ENCODE measurements around the gene RPS14. TPM values are rescaled to one million over a fixed set of nuclear protein-coding genes. Genes with fewer than 3 reads are reported as not detected.

Gene RPS14
- total and polyA plus RNA-seq, 5 donors from 2014 or later = 3,121 to 8,871 (median 6,266) TPM

DNA sequence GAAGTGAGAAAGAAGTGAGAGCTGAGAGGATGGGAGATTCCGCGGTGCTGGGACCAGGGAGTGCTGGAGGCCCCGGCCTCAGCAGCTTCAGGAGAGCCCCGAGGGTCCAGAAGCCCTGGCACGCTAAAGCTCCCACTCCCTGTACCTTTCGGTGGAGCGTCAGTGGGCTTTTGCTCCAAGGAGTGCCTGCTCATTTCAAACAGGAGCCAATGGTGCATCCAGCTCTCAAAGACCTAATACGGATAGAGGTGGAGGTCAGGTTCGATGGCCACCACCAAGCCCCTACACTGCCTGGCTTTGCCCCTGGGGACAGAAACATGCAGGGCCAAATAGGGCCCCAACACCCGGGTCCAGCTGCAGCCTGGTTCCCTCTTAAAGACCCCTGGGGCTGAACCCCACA lies 45.0 kb downstream of the RPS14 start:
- Histone ChIP-seq H3K9me3 (ENCODE audit: control insufficient read depth in 2 of 2, low read length in 2 of 2) (no peaks in the 10 kb centered on the region), H3K27ac (ENCODE audit: insufficient read depth, low read length, poor library complexity, severe bottlenecking) (no peak overlapping the region), H3K4me1 (ENCODE audit: control insufficient read depth, insufficient read depth, low read length, poor library complexity, severe bottlenecking) (peaks cover 8% of the 10 kb centered on the region), H3K4me3 (ENCODE audit: low read depth, low read length) (no peak overlapping the region), H3K36me3 (ENCODE audit: control insufficient read depth, insufficient read depth, low read length) (peaks cover 76% of the 10 kb centered on the region), H3K27me3 (ENCODE audit: control insufficient read depth, insufficient read depth, low read length) (no peaks in the 10 kb centered on the region)
- peaks cover 27% of the 10 kb centered on the region for H3K36me3 Mint-ChIP-seq
- peaks cover 15% of the 10 kb centered on the region for H3K27me3 Mint-ChIP-seq
- no peak overlapping the region for H3K4me3 Mint-ChIP-seq
- DNase-seq (no peak), ATAC-seq (ENCODE audit: low read depth in 2 of 2) (no peak)
- H3K4me1 Mint-ChIP-seq = peaks cover under 1 to 26% (median 4%) of the 10 kb centered on the region in 4 donors
- no peak overlapping the region for H3K27ac Mint-ChIP-seq
- H3K9me3 Mint-ChIP-seq = no peaks in the 10 kb centered on the region

DNA sequence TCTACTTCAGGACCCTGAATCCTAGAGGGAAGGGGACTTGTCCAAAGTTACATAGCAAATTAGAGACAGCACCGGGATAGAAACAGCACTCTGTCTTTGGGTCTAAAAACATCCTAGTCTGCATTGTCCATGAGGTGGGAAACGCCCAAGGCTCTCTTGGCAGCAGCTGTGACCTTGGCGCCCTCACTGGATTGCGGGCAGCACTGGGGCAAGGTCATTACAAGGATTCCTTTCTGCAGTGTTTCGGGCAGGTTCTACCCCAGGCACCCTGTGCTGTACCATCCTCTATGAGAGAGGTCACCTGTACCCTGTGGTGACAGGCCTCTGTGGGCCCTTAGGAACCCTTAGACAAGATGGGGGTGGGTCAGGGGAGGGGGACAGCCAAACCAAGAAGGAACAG lies 45.4 kb downstream of the RPS14 start:
- no peak overlapping the region for H3K4me3 Mint-ChIP-seq
- peaks cover 15% of the 10 kb centered on the region for H3K27me3 Mint-ChIP-seq
- Histone ChIP-seq H3K4me1 (ENCODE audit: control insufficient read depth, insufficient read depth, low read length, poor library complexity, severe bottlenecking) (peaks cover 7% of the 10 kb centered on the region), H3K4me3 (ENCODE audit: low read depth, low read length) (no peak overlapping the region), H3K9me3 (ENCODE audit: control insufficient read depth in 2 of 2, low read length in 2 of 2) (no peaks in the 10 kb centered on the region), H3K27me3 (ENCODE audit: control insufficient read depth, insufficient read depth, low read length) (no peaks in the 10 kb centered on the region), H3K36me3 (ENCODE audit: control insufficient read depth, insufficient read depth, low read length) (peaks cover 80% of the 10 kb centered on the region), H3K27ac (ENCODE audit: insufficient read depth, low read length, poor library complexity, severe bottlenecking) (no peak overlapping the region)
- DNase-seq (no peak), ATAC-seq (ENCODE audit: low read depth in 2 of 2) (no peak)
- H3K27ac Mint-ChIP-seq = no peak overlapping the region
- peaks cover 27% of the 10 kb centered on the region for H3K36me3 Mint-ChIP-seq
- H3K9me3 Mint-ChIP-seq = no peaks in the 10 kb centered on the region
- H3K4me1 Mint-ChIP-seq = peaks cover 0 to 25% (median 3%) of the 10 kb centered on the region in 4 donors

GRCh38 chr5:150402901-150403342 lies 46.6 kb downstream of the RPS14 start:
- no peak overlapping the region for H3K27ac ChIP-seq (ENCODE audit: insufficient read depth, low read length, poor library complexity, severe bottlenecking)
- peaks cover 36% of the 10 kb centered on the region for H3K36me3 Mint-ChIP-seq
- DNase-seq (no peak), ATAC-seq (ENCODE audit: low read depth in 2 of 2) (no peak)
- no peak overlapping the region for H3K4me3 ChIP-seq (ENCODE audit: low read depth, low read length)
- H3K4me1 ChIP-seq (ENCODE audit: control insufficient read depth, insufficient read depth, low read length, poor library complexity, severe bottlenecking) = no peaks in the 10 kb centered on the region
- H3K4me3 Mint-ChIP-seq = peak overlapping the region in 2 of 4 donors; percentile 58 to 89
- H3K36me3 ChIP-seq (ENCODE audit: control insufficient read depth, insufficient read depth, low read length) = peaks cover 90% of the 10 kb centered on the region
- H3K27ac Mint-ChIP-seq = peak overlapping the region in 1 of 3 donors; percentile 2
- no peaks in the 10 kb centered on the region for H3K9me3 ChIP-seq (ENCODE audit: control insufficient read depth in 2 of 2, low read length in 2 of 2)
- H3K4me1 Mint-ChIP-seq = peaks cover 0 to 13% (median 0%) of the 10 kb centered on the region in 4 donors
- H3K27me3 ChIP-seq (ENCODE audit: control insufficient read depth, insufficient read depth, low read length) = no peaks in the 10 kb centered on the region
- no peaks in the 10 kb centered on the region for H3K9me3 Mint-ChIP-seq
- peaks cover 8% of the 10 kb centered on the region for H3K27me3 Mint-ChIP-seq

DNA sequence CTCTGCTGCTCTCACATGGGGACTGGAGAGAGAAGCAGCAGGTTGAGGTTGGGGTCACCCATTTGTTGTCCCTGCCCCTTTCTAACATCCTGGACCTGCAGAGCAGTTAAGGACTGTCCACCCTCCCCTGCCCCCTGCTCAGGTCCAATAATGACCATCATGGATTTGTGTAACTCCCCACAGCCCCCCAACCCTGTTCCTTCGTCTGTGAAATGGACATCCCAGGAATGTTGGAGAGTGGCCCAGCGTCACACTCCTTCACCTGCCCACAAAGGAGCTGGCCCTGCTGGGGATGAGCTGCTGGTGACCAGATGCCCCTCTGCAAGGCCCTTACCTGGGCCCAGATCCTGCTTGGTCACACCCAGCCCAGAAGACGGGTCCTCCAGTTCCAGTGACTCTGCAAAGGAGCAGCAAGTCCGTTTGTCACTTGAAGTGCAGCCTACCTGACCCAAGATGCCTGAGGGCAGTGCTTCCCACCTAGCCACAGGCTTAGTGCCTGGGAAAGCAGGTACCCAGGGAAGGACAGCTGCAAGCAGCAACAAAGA lies 47.2 kb downstream of the RPS14 start:
- Mint-ChIP-seq H3K36me3 (peaks cover 39% of the 10 kb centered on the region), H3K27ac (no peak overlapping the region)
- ATAC-seq (ENCODE audit: low read depth in 2 of 2) = no peak

DNA sequence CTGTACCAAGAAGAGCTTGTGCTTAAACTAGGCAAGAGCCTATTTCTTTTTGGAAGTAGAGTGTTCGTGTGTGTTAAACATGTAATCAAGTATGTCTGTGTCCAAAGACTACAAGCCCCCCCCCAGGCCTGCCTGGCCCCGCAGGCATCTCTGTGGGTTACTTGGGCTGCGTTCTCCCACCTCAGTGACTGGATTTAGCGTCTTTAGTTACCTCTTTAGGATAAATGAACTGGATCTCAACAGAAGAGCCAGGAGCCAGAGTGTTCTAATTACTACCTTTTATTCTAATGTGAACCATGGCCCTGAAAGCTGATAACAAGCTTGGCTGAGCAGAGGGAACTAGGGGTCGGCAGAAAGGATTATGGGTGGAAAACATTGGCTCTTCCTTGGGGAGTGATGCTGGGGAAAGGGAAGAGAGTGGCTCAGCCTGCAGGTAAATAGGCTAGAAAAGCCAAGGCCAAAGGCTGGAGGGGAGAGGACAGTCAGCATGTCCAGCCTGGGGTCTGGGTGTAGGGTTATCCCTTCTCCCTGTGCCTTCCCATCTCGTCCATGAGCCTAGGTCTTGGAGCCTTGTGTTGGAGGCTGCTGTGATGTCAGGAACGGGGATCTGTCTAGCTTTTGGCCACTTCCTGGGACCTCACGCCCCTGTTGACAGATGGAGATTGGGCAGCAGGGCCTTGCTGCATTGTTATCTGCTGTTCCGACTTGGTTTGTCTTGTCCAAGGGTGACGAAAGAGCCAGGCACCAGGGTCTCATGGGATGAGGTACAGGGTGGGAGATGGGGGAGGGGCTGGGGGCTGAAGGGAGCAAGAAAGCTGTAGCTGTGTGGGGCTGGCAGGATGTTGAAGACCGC lies 47.9 kb downstream of the RPS14 start:
- H3K4me3 ChIP-seq (ENCODE audit: low read depth, low read length) = no peak overlapping the region
- Mint-ChIP-seq H3K27ac (peak overlapping the region; percentile 11 to 91 (median 31)), H3K36me3 (peaks cover 40% of the 10 kb centered on the region), H3K4me1 (peaks cover 0 to 10% (median 0%) of the 10 kb centered on the region in 4 donors), H3K9me3 (no peaks in the 10 kb centered on the region), H3K27me3 (peaks cover 8% of the 10 kb centered on the region), H3K4me3 (peak overlapping the region in 2 of 4 donors; percentile 5 to 86)
- no peak for ATAC-seq (ENCODE audit: low read depth in 2 of 2)
- H3K4me1 ChIP-seq (ENCODE audit: control insufficient read depth, insufficient read depth, low read length, poor library complexity, severe bottlenecking) = no peaks in the 10 kb centered on the region
- no peaks in the 10 kb centered on the region for H3K9me3 ChIP-seq (ENCODE audit: control insufficient read depth in 2 of 2, low read length in 2 of 2)
- DNase-seq = no peak
- H3K27ac ChIP-seq (ENCODE audit: insufficient read depth, low read length, poor library complexity, severe bottlenecking) = no peak overlapping the region
- peaks cover 92% of the 10 kb centered on the region for H3K36me3 ChIP-seq (ENCODE audit: control insufficient read depth, insufficient read depth, low read length)
- no peaks in the 10 kb centered on the region for H3K27me3 ChIP-seq (ENCODE audit: control insufficient read depth, insufficient read depth, low read length)

More for the DNA sequence above, 47.2 kb downstream of the RPS14 start:
- Histone ChIP-seq H3K27me3 (ENCODE audit: control insufficient read depth, insufficient read depth, low read length) (no peaks in the 10 kb centered on the region), H3K27ac (ENCODE audit: insufficient read depth, low read length, poor library complexity, severe bottlenecking) (no peak overlapping the region), H3K9me3 (ENCODE audit: control insufficient read depth in 2 of 2, low read length in 2 of 2) (no peaks in the 10 kb centered on the region), H3K4me1 (ENCODE audit: control insufficient read depth, insufficient read depth, low read length, poor library complexity, severe bottlenecking) (no peaks in the 10 kb centered on the region), H3K4me3 (ENCODE audit: low read depth, low read length) (no peak overlapping the region), H3K36me3 (ENCODE audit: control insufficient read depth, insufficient read depth, low read length) (peaks cover 92% of the 10 kb centered on the region)
- no peaks in the 10 kb centered on the region for H3K9me3 Mint-ChIP-seq
- peaks cover 8% of the 10 kb centered on the region for H3K27me3 Mint-ChIP-seq
- DNase-seq = no peak
- peaks cover 0 to 10% (median 0%) of the 10 kb centered on the region in 4 donors for H3K4me1 Mint-ChIP-seq
- peak overlapping the region in 2 of 4 donors; percentile 1 to 58 for H3K4me3 Mint-ChIP-seq

- Histone ChIP-seq H3K36me3 (ENCODE audit: control insufficient read depth, insufficient read depth, low read length) (peaks cover 92% of the 10 kb centered on the region), H3K27ac (ENCODE audit: insufficient read depth, low read length, poor library complexity, severe bottlenecking) (no peak overlapping the region), H3K4me1 (ENCODE audit: control insufficient read depth, insufficient read depth, low read length, poor library complexity, severe bottlenecking) (no peaks in the 10 kb centered on the region), H3K27me3 (ENCODE audit: control insufficient read depth, insufficient read depth, low read length) (no peaks in the 10 kb centered on the region), H3K4me3 (ENCODE audit: low read depth, low read length) (no peak overlapping the region), H3K9me3 (ENCODE audit: control insufficient read depth in 2 of 2, low read length in 2 of 2) (no peaks in the 10 kb centered on the region)
- H3K9me3 Mint-ChIP-seq = no peaks in the 10 kb centered on the region
- H3K4me3 Mint-ChIP-seq = peak overlapping the region in 1 of 4 donors; percentile 5
- H3K36me3 Mint-ChIP-seq = peaks cover 43% of the 10 kb centered on the region
- H3K27me3 Mint-ChIP-seq = peaks cover 6% of the 10 kb centered on the region
- H3K4me1 Mint-ChIP-seq = peaks cover 0 to 7% (median 0%) of the 10 kb centered on the region in 4 donors
- DNase-seq (no peak), ATAC-seq (ENCODE audit: low read depth in 2 of 2) (no peak)
- H3K27ac Mint-ChIP-seq = peak overlapping the region in 2 of 3 donors; percentile 11 to 76
Measured at GRCh38 chr5:150401076-150401375, 48.5 kb downstream of the RPS14 start.

DNA sequence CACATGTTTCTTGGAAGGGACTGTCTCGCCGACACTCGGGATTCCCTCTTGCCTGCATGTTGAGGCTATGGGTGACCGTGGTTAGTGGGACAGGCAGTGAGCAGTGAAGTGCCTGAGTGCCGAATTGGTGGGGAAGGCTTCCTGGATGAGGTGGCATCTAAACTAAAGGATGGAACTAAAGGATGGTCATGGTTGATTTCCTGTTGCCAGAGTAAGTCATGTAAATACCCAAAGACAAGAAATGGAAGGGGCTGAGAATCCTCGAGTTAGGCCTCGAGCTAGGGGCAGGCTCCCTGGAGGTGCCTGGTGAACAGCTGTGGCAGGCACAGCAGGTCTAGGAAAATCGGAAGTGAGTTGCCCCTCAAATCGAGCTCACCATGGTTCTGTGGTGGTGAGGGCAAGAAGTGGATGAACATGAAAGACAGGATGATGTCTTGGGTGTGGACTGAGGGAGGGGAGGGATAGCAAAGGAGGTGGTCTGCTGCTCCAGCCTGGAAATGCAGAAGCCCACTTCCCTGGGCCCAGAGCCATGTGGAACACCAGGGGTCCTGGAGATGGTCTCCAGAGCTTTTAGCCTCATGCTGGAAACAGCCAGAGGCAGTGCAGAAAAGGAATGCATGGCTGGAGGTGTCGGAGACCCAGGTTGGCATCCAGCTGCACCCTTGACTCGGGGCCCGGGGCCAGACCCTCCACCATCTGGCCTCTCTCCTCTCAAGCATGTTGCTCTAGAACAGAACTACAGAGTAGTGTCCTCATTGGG lies 49.0 kb downstream of the RPS14 start:
- peaks cover 92% of the 10 kb centered on the region for H3K36me3 ChIP-seq (ENCODE audit: control insufficient read depth, insufficient read depth, low read length)
- H3K4me3 Mint-ChIP-seq = peak overlapping the region in 1 of 4 donors; percentile 5
- H3K27ac Mint-ChIP-seq = peak overlapping the region in 2 of 3 donors; percentile 79 to 85
- H3K4me1 Mint-ChIP-seq = peaks cover 0 to 7% (median 0%) of the 10 kb centered on the region in 4 donors
- H3K4me1 ChIP-seq (ENCODE audit: control insufficient read depth, insufficient read depth, low read length, poor library complexity, severe bottlenecking) = no peaks in the 10 kb centered on the region
- ATAC-seq (ENCODE audit: low read depth in 2 of 2) (no peak), DNase-seq (no peak)
- peaks cover 4% of the 10 kb centered on the region for H3K27me3 Mint-ChIP-seq
- no peak overlapping the region for H3K27ac ChIP-seq (ENCODE audit: insufficient read depth, low read length, poor library complexity, severe bottlenecking)
- H3K27me3 ChIP-seq (ENCODE audit: control insufficient read depth, insufficient read depth, low read length) = no peaks in the 10 kb centered on the region
- no peak overlapping the region for H3K4me3 ChIP-seq (ENCODE audit: low read depth, low read length)
- H3K36me3 Mint-ChIP-seq = peaks cover 45% of the 10 kb centered on the region
- no peaks in the 10 kb centered on the region for H3K9me3 ChIP-seq (ENCODE audit: control insufficient read depth in 2 of 2, low read length in 2 of 2)
- no peaks in the 10 kb centered on the region for H3K9me3 Mint-ChIP-seq

Data from CD4-positive, CD25-positive, alpha-beta regulatory T cell (primary cell).